Amniotic epithelial cell (primary cell): ENCODE data around the gene ME1.
A peak's percentile ranks its signal among the peaks of the same experiment; 100 is the strongest.
"Not testable (repeated sequence)": the region's sequence is repeated elsewhere in the genome, so short reads cannot be mapped to it uniquely, and the experiment has no call there.

ENCODE experiments used
- DNase-seq: peaks from one replicate; pipeline ENCODE4 v3.0.0-alpha.2; 2010; ENCODE audit warnings: low read depth

Gene ME1

GRCh38 chr6:83256719-83257118 lies 174.1 kb downstream of the ME1 start:
- not testable (repeated sequence) for DNase-seq

GRCh38 chr6:83252719-83253118 lies 178.1 kb downstream of the ME1 start:
- DNase-seq, result peak; percentile 76

DNA sequence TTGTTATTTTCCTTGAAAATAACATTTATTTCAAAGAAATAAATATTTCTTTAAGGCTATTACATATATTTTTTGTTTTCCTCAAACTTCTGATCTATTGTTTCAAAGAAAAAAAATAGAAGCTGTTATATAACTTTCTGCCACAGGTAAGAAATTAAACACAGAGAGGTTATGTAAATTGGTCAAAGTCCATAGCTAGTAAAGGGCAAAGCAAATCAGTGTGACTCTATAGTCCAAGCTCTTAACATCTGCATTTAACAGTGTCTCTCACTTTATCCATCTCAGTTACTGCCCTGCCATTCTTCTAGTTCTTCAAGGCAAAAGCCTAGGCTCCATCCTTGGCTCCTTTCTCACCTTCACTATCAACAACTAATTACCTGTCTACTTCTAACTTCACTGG lies 180.6 kb downstream of the ME1 start:
- no peak for DNase-seq

- DNase-seq, result no peak
Observed at GRCh38 chr6:83247471-83247870, 183.4 kb downstream of the ME1 start.

GRCh38 chr6:83231146-83231545 lies 199.7 kb downstream of the ME1 start:
- peak; percentile 77 for DNase-seq

- no peak for DNase-seq
Observed at GRCh38 chr6:83226517-83226916, 204.3 kb downstream of the ME1 start.

DNA sequence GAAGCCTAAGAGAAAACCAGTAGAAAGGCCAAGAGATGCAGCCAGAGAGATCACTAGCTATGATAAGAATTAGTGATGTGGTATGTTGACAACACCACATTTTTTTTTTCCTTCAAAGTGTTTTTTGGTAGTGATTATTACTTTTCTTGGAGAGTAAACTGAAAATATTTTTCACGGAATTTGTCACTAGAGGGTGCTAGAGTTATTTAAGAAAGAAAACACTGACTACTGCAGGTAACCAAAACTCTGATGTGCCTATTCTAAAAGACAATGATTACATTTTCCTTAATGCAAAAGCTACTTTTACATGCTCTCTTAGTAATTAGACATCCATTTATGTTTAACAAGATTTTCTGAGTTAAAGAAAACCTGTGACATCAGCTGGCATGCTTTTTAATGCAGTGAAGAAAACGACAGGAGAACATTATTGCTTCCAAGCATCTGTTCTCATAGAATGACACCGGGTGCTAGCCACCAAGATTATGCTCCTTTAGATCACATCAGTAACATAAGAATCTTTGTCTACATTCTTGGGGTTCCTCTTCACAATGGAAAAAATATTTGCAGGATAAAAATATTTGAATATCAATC lies 208.9 kb downstream of the ME1 start:
- DNase-seq, result peak; percentile 68

DNA sequence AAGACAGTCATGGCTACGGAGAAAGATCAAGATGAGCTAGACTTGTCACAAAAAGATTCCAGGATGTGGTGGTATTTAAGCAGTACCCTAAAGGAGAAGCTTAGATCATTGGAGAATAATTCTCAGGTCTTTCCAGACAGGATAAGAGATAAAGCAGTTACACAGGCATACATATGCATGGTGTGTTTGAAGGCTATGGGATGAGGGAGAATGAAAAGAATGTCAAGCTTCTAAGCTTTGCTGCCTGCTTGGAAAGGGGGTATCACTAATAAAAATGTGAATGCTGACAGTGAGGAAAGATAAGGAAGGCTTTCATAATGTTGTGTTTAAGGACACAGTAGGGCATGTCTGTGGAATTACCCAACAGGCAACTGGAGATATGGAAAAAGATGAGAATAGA lies 209.6 kb downstream of the ME1 start:
- peak; percentile 95 for DNase-seq

- no peak for DNase-seq
Observed at GRCh38 chr6:83220121-83220520, 210.7 kb downstream of the ME1 start.

- no peak for DNase-seq
Observed at GRCh38 chr6:83218646-83219045, 212.2 kb downstream of the ME1 start.

DNA sequence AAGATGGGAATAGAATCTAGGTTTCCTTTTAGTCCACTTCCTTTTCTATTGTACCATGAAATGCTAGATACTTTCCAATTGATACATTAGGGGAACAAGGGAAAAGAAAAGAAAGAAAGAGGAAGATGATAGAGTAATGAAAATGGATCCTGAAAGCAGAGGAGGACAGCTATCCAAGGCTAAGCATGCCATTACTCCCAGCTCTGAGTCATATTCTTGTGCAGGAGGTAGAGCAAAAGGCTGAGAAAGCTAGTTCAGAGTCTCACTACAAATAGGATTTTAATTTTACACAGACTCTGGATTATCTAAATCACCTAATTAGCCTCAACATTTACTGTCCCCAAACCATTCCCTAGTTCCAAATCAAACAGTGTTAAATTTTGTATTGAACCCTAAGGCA lies 214.0 kb downstream of the ME1 start:
- DNase-seq, result peak; percentile 39

GRCh38 chr6:83215131-83216047 lies 215.5 kb downstream of the ME1 start:
- DNase-seq, result peak; percentile 65

DNA sequence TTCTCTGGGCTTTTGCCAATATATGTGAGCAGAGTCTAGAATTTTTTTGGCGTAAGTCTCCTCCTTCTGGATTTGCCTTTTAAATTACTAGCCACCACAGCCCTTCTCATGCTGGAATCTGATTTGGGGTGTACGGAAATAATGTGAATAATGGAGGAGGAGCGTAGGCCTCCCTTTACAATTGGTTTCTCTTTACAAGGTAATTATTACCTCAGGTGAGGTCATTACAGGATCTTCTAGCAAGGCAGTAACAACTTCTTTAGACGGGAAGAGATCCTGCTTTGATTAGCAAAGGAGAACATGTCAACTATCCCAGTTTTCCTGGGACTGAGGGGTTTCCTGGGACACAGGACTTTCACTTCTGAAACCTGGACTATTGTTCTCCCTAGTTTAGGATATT lies 228.8 kb downstream of the ME1 start:
- DNase-seq, result no peak

DNA sequence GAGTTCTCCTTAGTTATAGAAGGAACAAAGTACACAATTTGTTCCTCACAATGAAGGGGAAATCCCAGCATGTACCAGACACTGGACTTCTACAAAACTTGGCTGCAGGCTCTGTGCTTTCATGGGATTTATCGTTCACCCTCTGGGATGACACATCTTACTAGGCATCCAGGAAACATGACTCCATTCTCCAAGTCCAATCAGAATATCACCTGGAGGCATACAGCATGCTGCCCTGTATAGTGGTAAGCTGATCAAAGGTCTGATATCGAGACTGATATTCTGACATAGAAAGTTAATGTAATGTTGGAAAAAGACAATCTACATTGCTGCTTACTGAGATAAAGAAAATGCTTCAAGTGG lies 231.0 kb downstream of the ME1 start:
- peak; percentile 82 for DNase-seq

DNA sequence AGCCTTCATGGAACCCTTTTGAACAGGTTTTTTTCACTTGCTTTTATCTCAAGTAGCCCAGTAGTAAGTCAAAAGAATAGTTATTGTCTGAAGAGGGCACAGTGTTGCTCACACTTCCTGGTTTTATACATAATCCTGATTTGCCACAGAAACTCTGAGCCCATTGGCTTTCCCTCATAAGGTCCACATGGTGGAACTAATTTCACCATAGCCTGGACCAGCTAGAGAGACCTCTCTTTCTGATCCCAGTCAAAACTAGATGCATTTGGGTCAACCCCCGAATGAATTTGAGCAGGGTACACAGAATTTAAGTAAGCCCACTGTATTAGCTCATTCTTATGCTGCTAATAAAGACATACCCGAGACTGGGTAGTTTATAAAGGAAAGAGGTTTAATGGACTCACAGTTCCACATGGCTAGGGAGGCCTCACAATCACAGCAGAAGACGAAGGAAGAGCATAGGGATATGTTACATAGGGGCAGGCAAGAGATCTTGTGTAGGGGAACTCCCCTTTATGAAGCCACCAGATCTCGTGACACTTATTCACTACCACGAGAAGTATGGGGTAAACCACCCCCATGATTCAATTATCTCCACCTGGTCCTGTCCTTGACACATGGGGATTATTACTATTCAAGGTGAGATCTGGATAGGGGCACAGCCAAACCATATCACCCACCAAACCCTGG lies 231.5 kb downstream of the ME1 start:
- DNase-seq, result no peak

DNA sequence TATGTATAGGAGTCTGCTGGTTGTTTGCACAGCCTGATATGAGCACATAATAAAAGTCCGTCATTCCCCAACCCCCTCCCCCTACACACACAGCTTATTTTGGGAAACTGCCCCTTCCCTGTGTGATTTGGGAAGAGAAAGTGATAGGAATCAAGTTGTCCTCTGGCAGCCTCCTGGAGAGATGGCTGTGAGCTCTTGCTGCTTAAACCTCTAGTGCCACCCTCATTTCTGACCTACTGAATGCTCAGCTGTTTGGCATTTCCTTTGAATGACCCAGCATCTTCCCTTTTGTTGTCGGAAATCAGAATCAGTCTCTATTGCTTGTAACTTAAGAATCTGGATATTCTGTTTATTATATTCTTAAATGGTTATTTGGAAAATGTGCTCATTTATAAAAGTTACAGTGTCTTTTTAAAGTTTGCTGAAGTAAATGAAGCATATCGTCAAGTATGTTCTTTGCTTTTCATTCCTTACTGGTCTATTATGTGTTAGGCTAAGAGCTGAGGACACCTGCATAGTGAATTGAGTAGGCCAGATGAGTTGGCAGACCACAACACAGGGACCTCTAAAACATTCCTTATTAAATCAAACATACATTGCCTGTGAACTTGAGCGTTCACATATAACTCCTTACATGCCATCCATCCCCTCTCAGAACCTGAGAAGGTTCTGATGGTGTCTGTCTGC lies 232.2 kb downstream of the ME1 start:
- DNase-seq, result no peak

- no peak for DNase-seq
Observed at GRCh38 chr6:83193747-83194566, 236.9 kb downstream of the ME1 start.

GRCh38 chr6:83192871-83193746 lies 237.7 kb downstream of the ME1 start, which contains the start of the genes PGM3 and RWDD2A:
PGM3 (minus strand) TSS chr6:83193265; CDS start chr6:83191012, 2,253 bp downstream.
RWDD2A (plus strand) TSS chr6:83193357; CDS start chr6:83194452, 1,095 bp downstream.
- DNase-seq, result peak; percentile 76

DNA sequence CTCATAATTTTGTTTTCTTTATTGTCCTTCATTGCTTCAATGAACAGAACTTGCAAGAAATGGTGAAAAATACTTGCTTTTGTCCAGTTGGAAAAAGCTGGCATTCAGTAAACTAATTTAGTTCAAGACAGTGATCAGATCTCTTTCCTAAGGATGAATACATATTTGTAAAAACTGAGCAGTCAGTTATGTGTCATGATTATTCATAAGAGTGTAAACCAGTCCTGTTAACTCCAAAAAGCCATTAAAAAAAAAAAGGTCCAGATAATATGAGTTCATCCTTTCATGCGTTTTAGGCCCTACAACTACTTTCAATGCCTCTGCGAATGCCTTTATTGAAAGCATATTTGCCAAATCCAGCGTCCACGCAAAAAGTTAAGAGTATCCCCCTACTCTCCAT lies 238.4 kb downstream of the ME1 start:
- DNase-seq, result peak; percentile 31

DNA sequence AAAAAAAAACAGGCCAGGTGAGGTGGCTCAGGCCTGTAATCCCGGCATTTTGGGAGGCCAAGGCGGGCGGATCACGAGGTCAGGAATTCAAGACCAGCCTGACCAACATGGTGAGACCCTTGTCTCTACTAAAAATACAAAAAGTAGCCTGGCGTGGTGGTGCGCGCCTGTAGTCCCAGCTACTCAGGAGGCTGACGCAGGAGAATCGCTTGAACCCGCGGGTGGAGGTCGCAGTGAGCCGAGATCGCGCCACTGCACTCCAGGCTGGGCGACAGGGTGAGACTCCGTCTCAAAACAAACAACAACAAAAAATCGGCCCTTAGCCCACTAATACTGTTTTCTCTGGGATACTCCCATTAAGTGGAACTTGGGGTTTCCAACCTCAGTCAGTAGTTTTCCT lies 238.9 kb downstream of the ME1 start:
- DNase-seq, result not testable (repeated sequence)
